Mammary epithelial cell (primary cell): ENCODE measurements around the gene SAMHD1.

Experiments
- EZH2 ChIP-seq: IDR thresholded peaks from 2 replicates; pipeline ENCODE4 v1.6.1; 2012; ENCODE audit warnings: low read length, inconsistent platforms, borderline replicate concordance
- TF ChIP-seq, protein P1 (sequence below), 2 donors: IDR thresholded peaks in 1 of 2; conservative IDR thresholded peaks in 1 of 2; 2 replicates each; pipeline ENCODE4 v1.5.1; 2011 to 2012; ENCODE audit warnings: inconsistent platforms in 2 of 2, low read length in 2 of 2, mild to moderate bottlenecking in 2 of 2, control low read depth in 1 of 2, low read depth in 1 of 2; ENCODE audit not compliant: insufficient read depth in 1 of 2; ENCODE audit errors: extremely low read depth in 1 of 2

DNA sequence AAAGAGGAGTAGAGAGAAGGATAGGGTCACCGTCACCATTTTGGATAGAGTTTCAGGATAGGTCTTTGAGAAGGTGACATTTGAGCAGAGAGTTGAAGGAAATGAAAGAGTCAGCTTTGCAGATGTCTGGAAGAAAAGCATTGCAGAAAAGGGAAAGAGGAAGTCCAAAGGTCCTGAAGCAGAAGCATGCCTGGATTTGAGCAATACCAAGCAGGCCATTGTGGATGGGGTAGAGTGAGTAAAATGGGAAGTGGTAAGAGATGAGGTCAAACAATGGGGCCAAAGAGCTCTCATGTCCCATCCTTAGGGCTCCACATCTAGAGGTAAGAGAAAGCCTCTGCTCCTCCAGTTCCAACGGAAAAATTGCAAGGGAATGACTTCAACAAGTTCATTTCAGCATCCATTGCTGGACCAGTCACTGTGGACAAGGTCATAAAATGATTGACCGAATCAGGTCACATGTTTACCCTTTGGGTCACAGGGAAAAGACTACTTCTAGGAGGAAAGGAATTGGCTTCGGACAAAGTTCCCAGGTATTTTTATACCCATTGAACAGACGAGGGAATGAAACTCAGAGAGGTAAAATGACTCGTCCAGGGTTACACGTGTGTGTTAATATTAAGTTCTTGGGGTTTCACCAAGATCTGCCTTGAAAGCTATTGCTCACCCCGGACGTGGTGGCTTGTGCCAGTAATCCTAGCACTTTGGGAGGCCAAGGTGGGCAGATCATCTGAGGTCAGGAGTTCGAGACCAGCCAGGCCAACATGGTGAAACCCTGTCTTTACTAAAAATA lies 6.6 kb upstream of the SAMHD1 start:
- TF ChIP-seq, protein P1, sequence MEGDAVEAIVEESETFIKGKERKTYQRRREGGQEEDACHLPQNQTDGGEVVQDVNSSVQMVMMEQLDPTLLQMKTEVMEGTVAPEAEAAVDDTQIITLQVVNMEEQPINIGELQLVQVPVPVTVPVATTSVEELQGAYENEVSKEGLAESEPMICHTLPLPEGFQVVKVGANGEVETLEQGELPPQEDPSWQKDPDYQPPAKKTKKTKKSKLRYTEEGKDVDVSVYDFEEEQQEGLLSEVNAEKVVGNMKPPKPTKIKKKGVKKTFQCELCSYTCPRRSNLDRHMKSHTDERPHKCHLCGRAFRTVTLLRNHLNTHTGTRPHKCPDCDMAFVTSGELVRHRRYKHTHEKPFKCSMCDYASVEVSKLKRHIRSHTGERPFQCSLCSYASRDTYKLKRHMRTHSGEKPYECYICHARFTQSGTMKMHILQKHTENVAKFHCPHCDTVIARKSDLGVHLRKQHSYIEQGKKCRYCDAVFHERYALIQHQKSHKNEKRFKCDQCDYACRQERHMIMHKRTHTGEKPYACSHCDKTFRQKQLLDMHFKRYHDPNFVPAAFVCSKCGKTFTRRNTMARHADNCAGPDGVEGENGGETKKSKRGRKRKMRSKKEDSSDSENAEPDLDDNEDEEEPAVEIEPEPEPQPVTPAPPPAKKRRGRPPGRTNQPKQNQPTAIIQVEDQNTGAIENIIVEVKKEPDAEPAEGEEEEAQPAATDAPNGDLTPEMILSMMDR (conservative IDR thresholded peaks at IDR 0.05 in 1 of 2, IDR thresholded peaks at IDR 0.05 in 1 of 2; ENCODE audit: extremely low read depth in 1 of 2, insufficient read depth in 1 of 2, low read depth in 1 of 2, low read length in 2 of 2): no peak
- TF ChIP-seq EZH2: no peak
